Measurements from ENCODE around the gene TCF20. TPM values are rescaled to one million over a fixed set of nuclear protein-coding genes. Genes with fewer than 3 reads are reported as not detected.

The TCF20 gene
- total RNA-seq, 6 experiments from 2014 or later: 15.4 to 20.5 (median 18.5) TPM

DNA sequence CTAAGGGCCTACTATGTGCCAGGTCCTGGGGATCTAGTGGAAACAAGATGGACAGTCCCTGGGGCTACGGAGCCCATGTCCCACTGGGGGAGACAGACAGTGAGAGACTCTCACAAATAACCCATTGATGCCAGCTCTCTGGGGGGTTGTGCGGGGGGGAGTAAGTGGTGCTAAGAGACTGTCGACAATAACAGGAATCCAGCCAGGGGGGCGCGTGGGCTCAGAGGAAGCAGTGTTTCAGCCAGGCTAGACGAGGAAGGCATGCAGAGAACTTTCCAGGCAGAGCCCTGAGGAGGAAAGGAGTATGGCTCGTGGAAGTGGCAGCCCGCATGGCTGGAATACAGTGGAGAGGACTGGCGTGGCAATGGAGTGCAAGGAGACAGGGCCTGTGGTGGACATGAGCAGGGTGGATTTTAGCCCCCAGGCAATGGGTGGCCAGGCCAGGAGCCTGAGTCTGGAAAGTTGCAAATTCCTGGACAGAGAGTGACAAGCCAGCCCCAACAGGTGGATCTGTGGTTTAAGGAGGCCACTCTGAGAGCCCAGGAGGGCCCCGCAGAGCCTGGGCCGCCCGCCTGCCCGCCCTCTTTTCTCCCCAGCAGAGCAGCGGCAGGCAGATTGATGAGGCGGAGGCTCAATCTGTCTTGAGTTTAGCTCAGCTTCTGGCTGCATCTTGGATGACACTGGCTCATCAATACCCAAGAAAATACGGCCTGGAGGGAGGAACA lies 40.0 kb upstream of the TCF20 start:
- no peaks in the 10 kb centered on the region for H3K9me3 ChIP-seq
- 63% methylated on average over 3 of the region's 16 CpGs for WGBS (ENCODE audit: insufficient coverage, low coverage, low lambda C conversion rate, missing lambda C conversion rate)
- no peak for TF ChIP-seq POLR2A (IDR thresholded peaks at IDR 0.05)
- TF ChIP-seq, protein P1, sequence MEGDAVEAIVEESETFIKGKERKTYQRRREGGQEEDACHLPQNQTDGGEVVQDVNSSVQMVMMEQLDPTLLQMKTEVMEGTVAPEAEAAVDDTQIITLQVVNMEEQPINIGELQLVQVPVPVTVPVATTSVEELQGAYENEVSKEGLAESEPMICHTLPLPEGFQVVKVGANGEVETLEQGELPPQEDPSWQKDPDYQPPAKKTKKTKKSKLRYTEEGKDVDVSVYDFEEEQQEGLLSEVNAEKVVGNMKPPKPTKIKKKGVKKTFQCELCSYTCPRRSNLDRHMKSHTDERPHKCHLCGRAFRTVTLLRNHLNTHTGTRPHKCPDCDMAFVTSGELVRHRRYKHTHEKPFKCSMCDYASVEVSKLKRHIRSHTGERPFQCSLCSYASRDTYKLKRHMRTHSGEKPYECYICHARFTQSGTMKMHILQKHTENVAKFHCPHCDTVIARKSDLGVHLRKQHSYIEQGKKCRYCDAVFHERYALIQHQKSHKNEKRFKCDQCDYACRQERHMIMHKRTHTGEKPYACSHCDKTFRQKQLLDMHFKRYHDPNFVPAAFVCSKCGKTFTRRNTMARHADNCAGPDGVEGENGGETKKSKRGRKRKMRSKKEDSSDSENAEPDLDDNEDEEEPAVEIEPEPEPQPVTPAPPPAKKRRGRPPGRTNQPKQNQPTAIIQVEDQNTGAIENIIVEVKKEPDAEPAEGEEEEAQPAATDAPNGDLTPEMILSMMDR (IDR thresholded peaks at IDR 0.05): no peak
- H3K27ac ChIP-seq: no peak overlapping the region
- no peak overlapping the region for H3K4me3 ChIP-seq
- intact Hi-C loops (cut with DNase I): no loop called here
- DNase-seq (no peak), ATAC-seq (no peak)
- no peaks in the 10 kb centered on the region for H3K36me3 ChIP-seq
- H3K4me1 ChIP-seq: peaks cover 0 to 14% (median 6%) of the 10 kb centered on the region in 4 donors
- H3K27me3 ChIP-seq: no peaks in the 10 kb centered on the region

DNA sequence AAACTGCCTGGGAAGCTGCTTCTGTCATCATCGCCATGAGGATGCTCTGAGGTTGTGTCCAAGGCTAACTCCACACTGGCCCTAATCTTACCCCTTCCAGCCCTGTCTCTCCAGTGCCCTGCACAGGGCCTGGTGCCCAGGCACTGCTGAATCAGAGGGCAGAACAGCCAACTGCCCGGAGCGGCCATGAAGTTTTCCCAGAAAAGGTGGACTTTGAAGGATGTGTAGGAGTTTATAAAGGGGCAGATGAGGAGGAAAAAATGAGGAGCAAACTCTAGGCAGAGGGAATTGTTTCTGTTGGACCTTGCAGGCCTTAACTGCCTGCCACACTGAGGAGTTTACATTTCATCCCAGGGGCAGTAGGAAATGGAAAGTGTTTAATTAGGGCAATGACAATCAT lies 39.4 kb upstream of the TCF20 start:
- Histone ChIP-seq H3K36me3 (no peaks in the 10 kb centered on the region), H3K27ac (no peak overlapping the region), H3K27me3 (no peaks in the 10 kb centered on the region), H3K4me1 (peaks cover 0 to 14% (median 6%) of the 10 kb centered on the region in 4 donors), H3K4me3 (no peak overlapping the region), H3K9me3 (no peaks in the 10 kb centered on the region)
- ATAC-seq (no peak), DNase-seq (no peak)
- WGBS (ENCODE audit: insufficient coverage, low coverage, low lambda C conversion rate, missing lambda C conversion rate): 75% methylated on average over 1 of the region's 3 CpGs
- intact Hi-C loops (cut with DNase I): no loop called here
- TF ChIP-seq, protein P1 (IDR thresholded peaks at IDR 0.05): no peak
- TF ChIP-seq POLR2A (IDR thresholded peaks at IDR 0.05): no peak

DNA sequence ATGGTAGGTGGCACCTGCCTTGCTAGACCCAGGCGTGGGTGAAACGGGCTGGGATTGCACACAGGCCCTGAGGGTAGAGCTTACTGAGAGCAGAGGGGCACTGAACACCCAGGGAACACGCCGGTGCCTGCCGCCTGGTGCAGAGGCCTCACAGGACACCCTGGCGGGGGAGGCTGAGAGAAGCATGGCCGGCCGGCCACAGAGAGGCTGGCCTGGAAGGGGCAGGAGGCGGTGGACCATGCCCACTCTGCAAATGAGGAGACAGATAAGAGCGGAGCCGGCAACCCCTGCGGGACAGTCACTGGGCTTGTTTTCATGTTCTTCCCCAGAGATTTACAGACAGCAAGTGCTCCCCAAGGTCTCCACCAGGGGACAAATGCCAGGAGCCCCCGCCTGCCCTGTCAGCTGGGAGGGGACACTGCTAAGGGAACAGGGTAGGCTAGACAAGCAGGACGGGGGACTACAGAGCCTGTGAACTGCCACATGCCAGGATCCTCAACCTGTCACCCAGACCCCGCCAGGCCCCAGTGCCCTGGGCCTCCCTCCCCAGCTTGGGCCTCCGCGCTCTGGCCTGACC lies 38.5 kb upstream of the TCF20 start:
- Histone ChIP-seq H3K27me3 (no peaks in the 10 kb centered on the region), H3K9me3 (no peaks in the 10 kb centered on the region), H3K36me3 (no peaks in the 10 kb centered on the region), H3K27ac (no peak overlapping the region), H3K4me1 (peaks cover 0 to 10% (median 4%) of the 10 kb centered on the region in 4 donors), H3K4me3 (no peak overlapping the region)
- TF ChIP-seq, protein P1 (IDR thresholded peaks at IDR 0.05): no peak
- no peak for TF ChIP-seq POLR2A (IDR thresholded peaks at IDR 0.05)
- 100% methylated on average over 1 of the region's 17 CpGs for WGBS (ENCODE audit: insufficient coverage, low coverage, low lambda C conversion rate, missing lambda C conversion rate)
- intact Hi-C loops (cut with DNase I): no loop called here
- DNase-seq (no peak), ATAC-seq (no peak)

DNA sequence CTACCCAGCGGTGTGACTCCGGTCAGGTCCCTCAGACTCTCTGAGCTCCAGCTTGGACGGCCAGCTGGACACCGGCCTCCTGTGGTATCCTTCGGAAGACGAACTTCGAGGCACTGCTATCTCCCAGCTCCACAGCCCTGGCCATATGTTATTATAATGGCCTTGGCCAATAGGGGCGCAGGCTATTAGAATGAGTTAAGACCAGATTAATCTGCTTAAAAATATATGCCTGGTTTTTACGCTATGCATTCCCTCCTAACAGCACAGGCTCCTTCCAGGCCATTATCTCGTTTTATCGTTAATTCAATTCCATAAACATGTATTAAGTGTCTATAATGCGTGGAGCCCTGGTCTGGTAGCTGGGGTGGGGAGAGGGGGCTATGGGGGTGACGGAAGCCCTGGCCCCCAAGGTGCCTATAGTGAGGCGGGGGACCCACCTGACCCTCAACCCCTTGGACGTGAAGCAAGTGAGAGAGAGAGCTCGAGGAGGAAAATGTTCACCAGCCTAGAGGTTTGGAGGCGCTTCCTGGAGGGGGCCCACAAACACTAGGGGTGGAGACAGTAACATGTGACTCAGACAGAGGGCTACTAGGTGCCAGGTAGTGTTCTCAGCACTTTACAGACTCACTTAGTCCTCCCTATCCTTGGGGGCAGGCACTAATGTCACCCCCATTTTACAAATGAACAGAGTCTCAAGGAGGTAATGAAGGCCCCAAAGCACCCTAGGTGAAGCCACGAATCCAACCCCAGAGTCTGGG lies 37.5 kb upstream of the TCF20 start:
- intact Hi-C loops (cut with DNase I): no loop called here
- 82% methylated on average over 16 of the region's 18 CpGs for WGBS (ENCODE audit: insufficient coverage, low coverage, low lambda C conversion rate, missing lambda C conversion rate)

More for the DNA sequence above, 37.5 kb upstream of the TCF20 start:
- H3K27ac ChIP-seq: no peak overlapping the region
- H3K4me1 ChIP-seq: peaks cover 0 to under 1% (median 0%) of the 10 kb centered on the region in 4 donors
- DNase-seq: no peak
- no peaks in the 10 kb centered on the region for H3K27me3 ChIP-seq
- no peak overlapping the region for H3K4me3 ChIP-seq
- ATAC-seq: no peak
- H3K36me3 ChIP-seq: no peaks in the 10 kb centered on the region
- no peak for TF ChIP-seq POLR2A (IDR thresholded peaks at IDR 0.05)
- TF ChIP-seq, protein P1 (IDR thresholded peaks at IDR 0.05): no peak
- no peaks in the 10 kb centered on the region for H3K9me3 ChIP-seq

Measured in right lobe of liver (tissue), 6 donors.